Heart left ventricle (tissue), 13 donors: ENCODE results near the gene UNC119.

Experiments
- CTCF ChIP-seq, 12 donors: fragments of 200-600 bp; sonication (generic) in 4 of 12; IDR thresholded peaks; one replicate each; pipeline versions ENCODE4 v1.5.0 to v1.8.0; 2018 to 2022; ENCODE audit warnings: antibody characterized with exemption in 12 of 12, mild to moderate bottlenecking in 5 of 12
- POLR2A ChIP-seq, 2 donors: fragments of 450-650 bp; IDR thresholded peaks; one replicate each; pipeline ENCODE4 v1.6.1; 2017; ENCODE audit warnings: antibody characterized with exemption in 2 of 2, mild to moderate bottlenecking in 2 of 2, moderate library complexity in 2 of 2
- donor health status: ischemic (EF 13 %, LVEDD 7.1; RV severe dilation, severe dysfunction).
- donor health status: DM: no; HTN: yes; CAD: no.
- donor health status: DM: no; HTN: no; CAD: no.
- donor health status: ischemic (EF 25% LVEDD 6.9; RV normal size, moderate dysfunction).
- donor health status: ischemic (EF 25% LVEDD 5.7; RV mildly dilated, moderate dysfunction).
- donor health status: ischemic (EF 35%, LVEDD 5.7; RV mildly dilated, moderate dysfunction).
- donor health status: nonischemic (EF 11% LVEDD 7.7; RV severe dilation, severe dysfunction).
- donor health status: DM: yes; HTN: yes; CAD: no.
- donor health status: PGD.
- donor health status: ischemic (EF 29% LVEDD 5.4; RV normal size, mild dysfunction).
- donor health status: nonischemic (EF 23%, LVEDD 6.1; RV moderate dilation, normal function).

- no peak for TF ChIP-seq POLR2A (IDR thresholded peaks at IDR 0.05)
- TF ChIP-seq CTCF (IDR thresholded peaks at IDR 0.05): no peak
These were observed 6.5 kb downstream of the UNC119 start for GRCh38 chr17:28545787-28546415.
